ENCODE measurements around the gene ZNF599. TPM values are rescaled to one million over a fixed set of nuclear protein-coding genes. Genes with fewer than 3 reads are reported as not detected.

Gene ZNF599
- total RNA-seq, 1 donor from 2014 or later, result 5.7 TPM

- Histone ChIP-seq H3K27ac (ENCODE audit: low read depth, low read length) (no peak overlapping the region), H3K4me1 (ENCODE audit: insufficient read depth, low read length) (peaks cover 9% of the 10 kb centered on the region), H3K79me2 (ENCODE audit: insufficient read depth, low read length) (peaks cover 3% of the 10 kb centered on the region), H3K27me3 (ENCODE audit: insufficient read depth, low read length) (no peaks in the 10 kb centered on the region), H3K9me3 (ENCODE audit: insufficient read depth, low read depth, low read length) (no peaks in the 10 kb centered on the region), H3K36me3 (ENCODE audit: insufficient read depth, low read length) (no peaks in the 10 kb centered on the region), H3K4me2 (ENCODE audit: low read length) (no peak overlapping the region), H3K9ac (ENCODE audit: low read length) (no peak overlapping the region), H2AFZ (ENCODE audit: low read depth, low read length) (no peak overlapping the region), H3K4me3 (ENCODE audit: insufficient read depth, low read depth, low read length) (no peak overlapping the region), H4K20me1 (ENCODE audit: insufficient read depth, low read length) (no peaks in the 10 kb centered on the region)
- FAIRE-seq, result no peak
- peak overlapping the region; percentile 54 for H3K4me3 Mint-ChIP-seq (ENCODE audit: unreplicated experiment)
- H3K27ac Mint-ChIP-seq (ENCODE audit: unreplicated experiment), result no peak overlapping the region
- H3K36me3 Mint-ChIP-seq (ENCODE audit: low read depth, unreplicated experiment), result peaks cover 8% of the 10 kb centered on the region
- H3K9me3 Mint-ChIP-seq (ENCODE audit: unreplicated experiment), result peaks cover 5% of the 10 kb centered on the region
- peaks cover 6% of the 10 kb centered on the region for H3K4me1 Mint-ChIP-seq (ENCODE audit: low read depth, unreplicated experiment)
- no peak for DNase-seq (ENCODE audit: low read depth)
- no peak for TF ChIP-seq CTCF (IDR thresholded peaks at IDR 0.05; ENCODE audit: insufficient read depth, low read depth, low read length)
- TF ChIP-seq EZH2 (IDR thresholded peaks at IDR 0.05; ENCODE audit: insufficient read depth, low read length), result no peak
- peaks cover 13% of the 10 kb centered on the region for H3K27me3 Mint-ChIP-seq (ENCODE audit: low read depth, unreplicated experiment)
These were observed 41.8 kb downstream of the ZNF599 start for GRCh38 chr19:34731019-34731829.

- H3K4me3 ChIP-seq (ENCODE audit: insufficient read depth, low read depth, low read length), result no peak overlapping the region
- no peak overlapping the region for H3K9ac ChIP-seq (ENCODE audit: low read length)
- FAIRE-seq (no peak), DNase-seq (ENCODE audit: low read depth) (no peak)
- H3K4me2 ChIP-seq (ENCODE audit: low read length), result no peak overlapping the region
- H3K36me3 Mint-ChIP-seq (ENCODE audit: low read depth, unreplicated experiment), result no peaks in the 10 kb centered on the region
- no peak overlapping the region for H3K27ac Mint-ChIP-seq (ENCODE audit: unreplicated experiment)
- H2AFZ ChIP-seq (ENCODE audit: low read depth, low read length), result no peak overlapping the region
- no peaks in the 10 kb centered on the region for H3K4me1 Mint-ChIP-seq (ENCODE audit: low read depth, unreplicated experiment)
- H3K9me3 Mint-ChIP-seq (ENCODE audit: unreplicated experiment), result peaks cover 4% of the 10 kb centered on the region
- H3K36me3 ChIP-seq (ENCODE audit: insufficient read depth, low read length), result no peaks in the 10 kb centered on the region
- H3K27me3 ChIP-seq (ENCODE audit: insufficient read depth, low read length), result no peaks in the 10 kb centered on the region
- no peaks in the 10 kb centered on the region for H3K4me1 ChIP-seq (ENCODE audit: insufficient read depth, low read length)
- H3K9me3 ChIP-seq (ENCODE audit: insufficient read depth, low read depth, low read length), result no peaks in the 10 kb centered on the region
- no peak overlapping the region for H3K27ac ChIP-seq (ENCODE audit: low read depth, low read length)
- H3K4me3 Mint-ChIP-seq (ENCODE audit: unreplicated experiment), result no peak overlapping the region
- no peaks in the 10 kb centered on the region for H4K20me1 ChIP-seq (ENCODE audit: insufficient read depth, low read length)
- peaks cover 43% of the 10 kb centered on the region for H3K27me3 Mint-ChIP-seq (ENCODE audit: low read depth, unreplicated experiment)
- no peaks in the 10 kb centered on the region for H3K79me2 ChIP-seq (ENCODE audit: insufficient read depth, low read length)
- no peak for TF ChIP-seq EZH2 (IDR thresholded peaks at IDR 0.05; ENCODE audit: insufficient read depth, low read length)
- TF ChIP-seq CTCF (IDR thresholded peaks at IDR 0.05; ENCODE audit: insufficient read depth, low read depth, low read length), result no peak
These were observed 47.6 kb downstream of the ZNF599 start for GRCh38 chr19:34725400-34725799.

- Mint-ChIP-seq H3K36me3 (ENCODE audit: low read depth, unreplicated experiment) (no peaks in the 10 kb centered on the region), H3K9me3 (ENCODE audit: unreplicated experiment) (peaks cover 7% of the 10 kb centered on the region), H3K27me3 (ENCODE audit: low read depth, unreplicated experiment) (peaks cover 45% of the 10 kb centered on the region), H3K27ac (ENCODE audit: unreplicated experiment) (no peak overlapping the region), H3K4me3 (ENCODE audit: unreplicated experiment) (no peak overlapping the region), H3K4me1 (ENCODE audit: low read depth, unreplicated experiment) (no peaks in the 10 kb centered on the region)
- TF ChIP-seq EZH2 (IDR thresholded peaks at IDR 0.05; ENCODE audit: insufficient read depth, low read length), result no peak
- TF ChIP-seq CTCF (IDR thresholded peaks at IDR 0.05; ENCODE audit: insufficient read depth, low read depth, low read length), result no peak
- no peak for FAIRE-seq
- no peaks in the 10 kb centered on the region for H3K79me2 ChIP-seq (ENCODE audit: insufficient read depth, low read length)
- no peak overlapping the region for H3K4me3 ChIP-seq (ENCODE audit: insufficient read depth, low read depth, low read length)
- no peaks in the 10 kb centered on the region for H4K20me1 ChIP-seq (ENCODE audit: insufficient read depth, low read length)
- no peaks in the 10 kb centered on the region for H3K9me3 ChIP-seq (ENCODE audit: insufficient read depth, low read depth, low read length)
- H2AFZ ChIP-seq (ENCODE audit: low read depth, low read length), result no peak overlapping the region
- H3K27ac ChIP-seq (ENCODE audit: low read depth, low read length), result no peak overlapping the region
- no peak for DNase-seq (ENCODE audit: low read depth)
- no peaks in the 10 kb centered on the region for H3K4me1 ChIP-seq (ENCODE audit: insufficient read depth, low read length)
- H3K36me3 ChIP-seq (ENCODE audit: insufficient read depth, low read length), result no peaks in the 10 kb centered on the region
- no peaks in the 10 kb centered on the region for H3K27me3 ChIP-seq (ENCODE audit: insufficient read depth, low read length)
- H3K9ac ChIP-seq (ENCODE audit: low read length), result no peak overlapping the region
- no peak overlapping the region for H3K4me2 ChIP-seq (ENCODE audit: low read length)
These were observed 50.7 kb downstream of the ZNF599 start for GRCh38 chr19:34722353-34722752.

Measured in astrocyte (in vitro differentiated cells and primary cell).